ENCODE measurements around the gene ABCA2. TPM values are rescaled to one million over a fixed set of nuclear protein-coding genes. Genes with fewer than 3 reads are reported as not detected.

The ABCA2 gene
- total and polyA plus RNA-seq, 2 experiments from 2014 or later = 30.5 to 56.7 TPM

GRCh38 chr9:136973618-136974617 lies 54.1 kb downstream of the ABCA2 start:
- Histone ChIP-seq H3K27ac (no peak overlapping the region), H3K9me3 (ENCODE audit: low read depth) (no peaks in the 10 kb centered on the region), H3K27me3 (peaks cover 2% of the 10 kb centered on the region), H3K4me3 (no peak overlapping the region), H3K36me3 (no peaks in the 10 kb centered on the region), H3K4me1 (ENCODE audit: low read depth) (no peaks in the 10 kb centered on the region)
- no peak for DNase-seq (ENCODE audit: low read depth in 1 of 2, low spot score in 1 of 2)
- TF ChIP-seq, protein P1, sequence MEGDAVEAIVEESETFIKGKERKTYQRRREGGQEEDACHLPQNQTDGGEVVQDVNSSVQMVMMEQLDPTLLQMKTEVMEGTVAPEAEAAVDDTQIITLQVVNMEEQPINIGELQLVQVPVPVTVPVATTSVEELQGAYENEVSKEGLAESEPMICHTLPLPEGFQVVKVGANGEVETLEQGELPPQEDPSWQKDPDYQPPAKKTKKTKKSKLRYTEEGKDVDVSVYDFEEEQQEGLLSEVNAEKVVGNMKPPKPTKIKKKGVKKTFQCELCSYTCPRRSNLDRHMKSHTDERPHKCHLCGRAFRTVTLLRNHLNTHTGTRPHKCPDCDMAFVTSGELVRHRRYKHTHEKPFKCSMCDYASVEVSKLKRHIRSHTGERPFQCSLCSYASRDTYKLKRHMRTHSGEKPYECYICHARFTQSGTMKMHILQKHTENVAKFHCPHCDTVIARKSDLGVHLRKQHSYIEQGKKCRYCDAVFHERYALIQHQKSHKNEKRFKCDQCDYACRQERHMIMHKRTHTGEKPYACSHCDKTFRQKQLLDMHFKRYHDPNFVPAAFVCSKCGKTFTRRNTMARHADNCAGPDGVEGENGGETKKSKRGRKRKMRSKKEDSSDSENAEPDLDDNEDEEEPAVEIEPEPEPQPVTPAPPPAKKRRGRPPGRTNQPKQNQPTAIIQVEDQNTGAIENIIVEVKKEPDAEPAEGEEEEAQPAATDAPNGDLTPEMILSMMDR (IDR thresholded peaks at IDR 0.05; ENCODE audit: low read depth, low read length) = no peak

DNA sequence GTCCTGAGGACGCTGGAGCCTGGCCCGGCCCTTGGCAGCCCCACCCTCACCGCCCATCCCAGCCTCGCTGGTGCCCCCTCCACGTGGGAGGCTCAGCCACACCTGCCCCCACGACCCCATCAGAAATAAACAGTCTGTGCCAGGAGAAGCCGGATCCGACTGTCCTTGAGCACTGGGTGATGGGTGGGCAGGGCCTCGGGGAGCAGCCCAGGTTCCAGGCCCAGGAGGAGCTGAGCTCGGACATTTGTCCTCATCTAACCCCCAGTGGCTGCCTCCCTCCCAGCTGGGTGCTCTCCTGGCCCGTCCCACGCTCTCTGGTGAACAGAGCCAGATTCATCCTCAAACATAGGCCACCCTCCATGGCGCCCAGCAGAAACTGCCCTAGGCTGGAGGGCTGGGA lies 55.3 kb downstream of the ABCA2 start:
- H3K9me3 ChIP-seq (ENCODE audit: low read depth) = no peaks in the 10 kb centered on the region

DNA sequence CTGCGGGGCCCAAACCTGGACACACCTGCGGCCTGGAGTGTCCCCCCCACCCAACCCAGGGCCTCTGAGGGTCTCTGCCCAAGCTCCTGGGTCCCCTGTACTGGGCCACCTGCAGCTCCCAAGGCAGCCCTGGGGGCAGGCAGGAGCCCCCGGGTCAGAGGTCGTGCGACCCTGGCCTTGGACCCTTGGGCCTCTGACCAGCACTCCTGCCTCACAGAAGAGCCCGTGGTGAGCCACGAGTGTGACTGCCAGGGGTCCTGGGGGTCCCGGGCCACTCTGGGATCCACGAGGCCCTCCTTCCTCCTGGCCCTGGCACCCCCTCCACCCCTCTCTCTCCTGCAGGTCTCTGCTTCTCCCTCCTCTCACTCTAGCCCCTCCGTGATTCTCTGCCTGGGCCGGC lies 55.7 kb downstream of the ABCA2 start:
- Histone ChIP-seq H3K4me3 (no peak overlapping the region), H3K27me3 (peaks cover under 1% of the 10 kb centered on the region), H3K36me3 (no peaks in the 10 kb centered on the region), H3K27ac (no peak overlapping the region), H3K4me1 (ENCODE audit: low read depth) (no peaks in the 10 kb centered on the region), H3K9me3 (ENCODE audit: low read depth) (no peaks in the 10 kb centered on the region)
- TF ChIP-seq, protein P1 (IDR thresholded peaks at IDR 0.05; ENCODE audit: low read depth, low read length) = no peak
- DNase-seq (ENCODE audit: low read depth in 1 of 2, low spot score in 1 of 2) = no peak

More for the DNA sequence above, 55.3 kb downstream of the ABCA2 start:
- Histone ChIP-seq H3K27ac (no peak overlapping the region), H3K36me3 (no peaks in the 10 kb centered on the region), H3K4me1 (ENCODE audit: low read depth) (no peaks in the 10 kb centered on the region), H3K4me3 (no peak overlapping the region), H3K27me3 (peaks cover 2% of the 10 kb centered on the region)
- DNase-seq (ENCODE audit: low read depth in 1 of 2, low spot score in 1 of 2) = no peak
- TF ChIP-seq, protein P1 (IDR thresholded peaks at IDR 0.05; ENCODE audit: low read depth, low read length) = no peak

DNA sequence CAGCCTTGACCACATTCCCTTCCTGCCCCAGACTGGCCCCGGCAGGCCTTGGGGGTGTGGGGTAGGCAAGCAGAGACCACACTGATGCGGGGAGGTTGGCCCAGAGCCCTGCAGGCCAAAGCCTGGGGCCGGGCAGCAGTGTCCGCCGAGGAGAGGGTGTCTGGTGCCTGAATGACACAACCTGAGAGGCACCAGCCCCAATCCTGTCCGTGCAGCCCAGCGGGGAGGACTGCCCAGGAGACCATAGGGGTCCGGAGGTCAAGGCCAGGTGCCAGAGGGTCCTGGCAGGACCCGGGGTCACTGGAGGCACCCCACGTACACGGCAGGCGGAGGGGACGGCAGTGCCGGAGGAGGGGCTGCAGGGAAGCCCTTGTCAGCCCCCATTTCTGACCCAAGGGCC lies 56.3 kb downstream of the ABCA2 start:
- Histone ChIP-seq H3K36me3 (no peaks in the 10 kb centered on the region), H3K27me3 (no peaks in the 10 kb centered on the region), H3K27ac (no peak overlapping the region), H3K4me3 (no peak overlapping the region), H3K4me1 (ENCODE audit: low read depth) (no peaks in the 10 kb centered on the region), H3K9me3 (ENCODE audit: low read depth) (no peaks in the 10 kb centered on the region)
- no peak for DNase-seq (ENCODE audit: low read depth in 1 of 2, low spot score in 1 of 2)
- TF ChIP-seq, protein P1 (IDR thresholded peaks at IDR 0.05; ENCODE audit: low read depth, low read length) = no peak

DNA sequence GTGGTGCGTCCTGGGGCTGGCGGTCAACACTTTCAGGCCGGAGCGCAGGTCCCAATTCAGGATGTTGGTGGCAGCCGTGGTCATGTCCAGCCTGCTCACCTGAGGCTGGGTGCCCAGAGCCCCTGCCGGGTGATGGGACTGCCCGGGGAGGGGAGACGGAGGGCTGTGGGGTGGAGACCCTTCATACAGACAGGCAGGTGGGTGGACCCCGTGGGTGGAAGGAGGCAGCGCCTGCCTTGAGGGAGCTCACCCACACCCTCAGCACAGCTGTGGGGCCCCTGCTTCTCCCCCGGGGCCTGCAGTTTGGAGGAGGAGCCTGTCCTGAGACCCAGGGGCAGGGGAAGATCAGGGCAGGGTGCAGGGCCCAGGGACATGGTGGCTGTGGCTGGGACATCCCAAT lies 57.7 kb downstream of the ABCA2 start:
- no peak for DNase-seq (ENCODE audit: low read depth in 1 of 2, low spot score in 1 of 2)
- no peak overlapping the region for H3K27ac ChIP-seq
- no peaks in the 10 kb centered on the region for H3K36me3 ChIP-seq
- H3K4me3 ChIP-seq = no peak overlapping the region
- H3K4me1 ChIP-seq (ENCODE audit: low read depth) = peaks cover 4% of the 10 kb centered on the region
- H3K27me3 ChIP-seq = no peaks in the 10 kb centered on the region
- H3K9me3 ChIP-seq (ENCODE audit: low read depth) = no peaks in the 10 kb centered on the region
- TF ChIP-seq, protein P1 (IDR thresholded peaks at IDR 0.05; ENCODE audit: low read depth, low read length) = no peak

Measured in cardiac muscle cell (in vitro differentiated cells and primary cell).